SH-SY5Y (cell line): ENCODE measurements around the gene GPC5.

Experiments
- GATA2 ChIP-seq: IDR thresholded peaks from 2 replicates; pipeline ENCODE4 v1.6.1; 2011; ENCODE audit warnings: mild to moderate bottlenecking, low read depth, low read length
- GATA3 ChIP-seq: IDR thresholded peaks from 2 replicates; pipeline ENCODE4 v1.6.1; 2011; ENCODE audit warnings: low read depth, mild to moderate bottlenecking, low read length, moderate library complexity

GRCh38 chr13:91699863-91700262, 301.4 kb downstream of the GPC5 start:
- TF ChIP-seq GATA2: no peak
- no peak for TF ChIP-seq GATA3
